ENCODE measurements around the gene CD72.

GRCh38 chr9:35604578-35605350, 13.4 kb downstream of the CD72 start, which contains the start of gene TESK1:
- no peak for TF ChIP-seq POLR2A (IDR thresholded peaks at IDR 0.05; ENCODE audit: extremely low read depth, insufficient read length)
- no peak for TF ChIP-seq CTCF (IDR thresholded peaks at IDR 0.05; ENCODE audit: low read depth, low read length)

All from NB4 (cell line).